ENCODE measurements around the gene BAD.
A peak's percentile ranks its signal among the peaks of the same experiment; 100 is the strongest.

BAD gene

DNA sequence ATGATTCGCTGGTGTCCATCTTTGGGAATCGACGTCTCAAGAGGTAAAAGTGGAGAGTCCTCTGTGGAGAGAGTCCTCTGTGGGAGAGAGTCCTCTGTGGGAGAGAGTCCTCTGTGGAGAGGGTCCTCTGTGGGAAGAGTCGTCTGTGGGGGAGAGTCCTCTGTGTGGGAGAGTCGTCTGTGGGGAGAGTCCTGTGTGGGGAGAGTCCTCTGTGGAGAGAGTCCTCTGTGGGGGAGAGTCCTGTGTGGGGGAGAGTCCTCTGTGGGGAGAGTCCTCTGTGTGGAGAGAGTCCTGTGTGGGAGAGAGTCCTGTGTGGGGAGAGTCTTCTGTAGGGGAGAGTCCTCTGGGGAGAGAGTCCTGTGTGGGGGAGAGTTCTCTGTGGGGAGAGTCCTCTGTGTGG is 36.6 kb upstream of the BAD start:
- TF ChIP-seq, protein P1, sequence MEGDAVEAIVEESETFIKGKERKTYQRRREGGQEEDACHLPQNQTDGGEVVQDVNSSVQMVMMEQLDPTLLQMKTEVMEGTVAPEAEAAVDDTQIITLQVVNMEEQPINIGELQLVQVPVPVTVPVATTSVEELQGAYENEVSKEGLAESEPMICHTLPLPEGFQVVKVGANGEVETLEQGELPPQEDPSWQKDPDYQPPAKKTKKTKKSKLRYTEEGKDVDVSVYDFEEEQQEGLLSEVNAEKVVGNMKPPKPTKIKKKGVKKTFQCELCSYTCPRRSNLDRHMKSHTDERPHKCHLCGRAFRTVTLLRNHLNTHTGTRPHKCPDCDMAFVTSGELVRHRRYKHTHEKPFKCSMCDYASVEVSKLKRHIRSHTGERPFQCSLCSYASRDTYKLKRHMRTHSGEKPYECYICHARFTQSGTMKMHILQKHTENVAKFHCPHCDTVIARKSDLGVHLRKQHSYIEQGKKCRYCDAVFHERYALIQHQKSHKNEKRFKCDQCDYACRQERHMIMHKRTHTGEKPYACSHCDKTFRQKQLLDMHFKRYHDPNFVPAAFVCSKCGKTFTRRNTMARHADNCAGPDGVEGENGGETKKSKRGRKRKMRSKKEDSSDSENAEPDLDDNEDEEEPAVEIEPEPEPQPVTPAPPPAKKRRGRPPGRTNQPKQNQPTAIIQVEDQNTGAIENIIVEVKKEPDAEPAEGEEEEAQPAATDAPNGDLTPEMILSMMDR (IDR thresholded peaks at IDR 0.05): no peak
- H3K36me3 Mint-ChIP-seq (ENCODE audit: low read depth): peaks cover 11% of the 10 kb centered on the region
- peak overlapping the region; percentile 40 for H3K27ac Mint-ChIP-seq
- H3K9me3 Mint-ChIP-seq: no peaks in the 10 kb centered on the region
- H3K4me1 Mint-ChIP-seq: peaks cover 50% of the 10 kb centered on the region
- no peak for DNase-seq
- H3K4me3 Mint-ChIP-seq: peak overlapping the region; percentile 6
- no peaks in the 10 kb centered on the region for H3K27me3 Mint-ChIP-seq (ENCODE audit: low read depth, poor library complexity)

GRCh38 chr11:64320556-64320955 is 36.1 kb upstream of the BAD start:
- Mint-ChIP-seq H3K4me3 (no peak overlapping the region), H3K36me3 (ENCODE audit: low read depth) (peaks cover 11% of the 10 kb centered on the region), H3K9me3 (no peaks in the 10 kb centered on the region), H3K4me1 (peaks cover 50% of the 10 kb centered on the region), H3K27ac (peak overlapping the region; percentile 40), H3K27me3 (ENCODE audit: low read depth, poor library complexity) (no peaks in the 10 kb centered on the region)
- DNase-seq: no peak
- TF ChIP-seq, protein P1 (IDR thresholded peaks at IDR 0.05): no peak

GRCh38 chr11:64318766-64319761 is 34.6 kb upstream of the BAD start:
- no peaks in the 10 kb centered on the region for H3K27me3 Mint-ChIP-seq (ENCODE audit: low read depth, poor library complexity)
- no peaks in the 10 kb centered on the region for H3K9me3 Mint-ChIP-seq
- TF ChIP-seq, protein P1 (IDR thresholded peaks at IDR 0.05): no peak
- H3K4me1 Mint-ChIP-seq: peaks cover 50% of the 10 kb centered on the region
- peak overlapping the region; percentile 94 for H3K4me3 Mint-ChIP-seq
- peaks cover 16% of the 10 kb centered on the region for H3K36me3 Mint-ChIP-seq (ENCODE audit: low read depth)
- DNase-seq: no peak
- H3K27ac Mint-ChIP-seq: peak overlapping the region; percentile 97

DNA sequence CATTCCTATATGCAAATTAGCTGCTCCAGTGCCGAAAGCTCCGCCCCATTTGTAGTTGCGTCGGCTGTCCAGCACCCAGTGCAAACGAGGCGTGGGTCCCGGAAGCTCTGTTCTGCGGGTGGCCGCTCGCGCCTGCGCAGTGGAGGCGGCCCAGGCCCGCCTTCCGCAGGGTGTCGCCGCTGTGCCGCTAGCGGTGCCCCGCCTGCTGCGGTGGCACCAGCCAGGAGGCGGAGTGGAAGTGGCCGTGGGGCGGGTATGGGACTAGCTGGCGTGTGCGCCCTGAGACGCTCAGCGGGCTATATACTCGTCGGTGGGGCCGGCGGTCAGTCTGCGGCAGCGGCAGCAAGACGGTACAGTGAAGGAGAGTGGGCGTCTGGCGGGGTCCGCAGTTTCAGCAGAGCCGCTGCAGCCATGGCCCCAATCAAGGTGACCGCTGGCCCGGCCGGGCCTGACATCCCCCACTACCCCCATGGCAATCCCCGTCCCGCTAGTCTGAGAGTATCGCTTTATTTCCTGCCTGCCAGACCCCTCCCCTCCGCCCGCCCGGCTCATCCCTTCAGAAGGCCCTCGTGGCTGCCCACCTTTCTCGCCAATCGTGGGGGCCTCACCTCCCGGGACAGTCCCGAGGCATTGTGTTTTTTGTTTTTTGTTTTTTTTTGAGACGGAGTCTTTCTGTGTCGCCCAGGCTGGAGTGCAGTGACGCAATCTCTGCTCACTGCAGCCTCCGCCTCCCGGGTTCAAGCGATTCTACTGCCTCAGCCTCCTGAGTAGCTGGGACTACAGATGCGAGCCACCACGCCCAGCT is 33.7 kb upstream of the BAD start, which contains the start of gene PRDX5:
Gene PRDX5 (plus strand): TSS at position 161 of the 805 bp plus-strand sequence. CDS start 95 bp downstream, at position 256.
- H3K36me3 Mint-ChIP-seq (ENCODE audit: low read depth): peaks cover 16% of the 10 kb centered on the region
- TF ChIP-seq, protein P1 (IDR thresholded peaks at IDR 0.05): no peak
- H3K9me3 Mint-ChIP-seq: no peaks in the 10 kb centered on the region
- peak; percentile 91 for DNase-seq
- peaks cover 41% of the 10 kb centered on the region for H3K4me1 Mint-ChIP-seq
- H3K27ac Mint-ChIP-seq: peak within 1 kb of the TSS; percentile 100
- peak within 1 kb of the TSS; percentile 94 for H3K4me3 Mint-ChIP-seq
- no peaks in the 10 kb centered on the region for H3K27me3 Mint-ChIP-seq (ENCODE audit: low read depth, poor library complexity)

DNA sequence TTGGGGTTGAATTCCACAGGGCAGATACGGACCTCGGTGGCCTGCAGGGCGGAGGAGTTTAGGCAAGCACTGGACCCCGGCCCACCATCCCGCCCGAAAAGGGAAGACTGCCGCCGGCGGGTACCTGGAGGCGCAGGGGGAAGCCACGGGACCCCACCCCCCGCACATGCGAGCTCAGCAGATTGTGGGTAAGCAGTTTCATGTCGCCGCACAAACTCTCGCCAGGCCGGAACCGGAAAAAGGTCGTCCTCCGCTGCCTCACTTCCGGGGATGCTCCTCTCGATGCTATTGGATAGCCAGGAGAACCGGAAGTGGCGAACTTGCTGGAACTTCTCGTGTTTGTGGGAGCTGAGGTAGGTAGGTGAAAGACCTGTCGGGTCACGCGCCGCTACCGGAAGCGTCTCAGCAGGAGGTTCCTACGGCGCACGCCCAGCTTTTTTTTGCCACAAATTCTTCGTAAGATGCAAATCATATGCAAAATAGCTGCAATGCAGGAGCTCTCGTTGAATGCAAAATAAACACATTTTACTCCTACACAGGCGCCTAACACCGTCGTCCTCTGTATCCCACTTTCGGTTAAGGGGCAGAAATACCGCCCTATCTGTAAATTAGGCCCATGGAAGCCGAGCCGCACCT is 33.0 kb upstream of the BAD start, which contains the start of gene TRMT112:
Gene TRMT112 (minus strand): TSS at position 235 of the 636 bp plus-strand sequence. CDS start 33 bp downstream, at position 202.
- Mint-ChIP-seq H3K36me3 (ENCODE audit: low read depth) (peaks cover 16% of the 10 kb centered on the region), H3K4me1 (peaks cover 35% of the 10 kb centered on the region), H3K27ac (peak within 1 kb of the TSS; percentile 100), H3K9me3 (no peaks in the 10 kb centered on the region), H3K4me3 (peak within 1 kb of the TSS; percentile 94), H3K27me3 (ENCODE audit: low read depth, poor library complexity) (no peaks in the 10 kb centered on the region)
- peak; percentile 85 for DNase-seq
- TF ChIP-seq, protein P1 (IDR thresholded peaks at IDR 0.05): no peak

All from nephron progenitor cell (in vitro differentiated cells).